ENCODE measurements around the gene SAMHD1. TPM values are rescaled to one million over a fixed set of nuclear protein-coding genes. Genes with fewer than 3 reads are reported as not detected.
"Not testable (repeated sequence)": the region's sequence is repeated elsewhere in the genome, so short reads cannot be mapped to it uniquely, and the experiment has no call there.

SAMHD1 gene
- polyA plus RNA-seq, 3 donors = 21.8 to 24.8 (median 22.2) TPM

GRCh38 chr20:36847009-36847709, 104.3 kb downstream of the SAMHD1 start:
- no peak for DNase-seq (ENCODE audit: extremely low read depth in 1 of 11, low read depth in 9 of 11, low spot score in 4 of 11)

DNA sequence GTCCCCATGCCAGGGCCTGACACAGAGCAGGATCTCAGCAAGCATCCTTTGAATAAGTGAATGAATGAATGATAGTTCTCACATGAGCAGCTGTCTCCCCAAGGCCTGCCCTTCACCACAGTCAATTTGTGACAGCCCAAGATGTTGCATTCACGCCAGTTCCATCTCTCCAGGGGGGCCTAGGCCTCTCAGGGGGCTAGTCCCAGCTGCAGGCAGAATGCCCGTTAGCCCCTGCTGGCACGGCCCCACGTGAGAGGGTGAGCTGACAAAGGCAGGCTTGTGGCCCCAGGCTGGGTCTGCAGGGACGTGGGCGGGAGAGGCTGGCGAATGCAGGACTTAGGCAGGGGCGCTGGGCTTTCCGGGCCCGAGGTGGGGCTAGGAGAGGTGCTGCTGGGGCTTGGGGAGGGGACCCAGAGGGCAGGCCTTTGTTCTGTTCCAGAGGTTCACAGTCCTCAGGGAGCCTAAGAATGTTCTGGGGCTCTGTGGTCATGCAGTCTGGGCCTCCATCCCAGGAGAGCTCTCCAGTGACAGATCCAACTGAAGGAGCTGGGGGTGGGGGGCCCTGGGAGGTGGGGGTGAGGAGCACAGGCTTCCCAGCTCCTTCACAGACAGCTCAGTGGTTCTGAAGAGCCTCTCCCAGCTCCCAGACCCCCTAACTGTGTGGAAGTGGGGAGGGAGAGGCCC, 106.1 kb downstream of the SAMHD1 start:
- no peak for DNase-seq (ENCODE audit: extremely low read depth in 1 of 11, low read depth in 9 of 11, low spot score in 4 of 11)

DNA sequence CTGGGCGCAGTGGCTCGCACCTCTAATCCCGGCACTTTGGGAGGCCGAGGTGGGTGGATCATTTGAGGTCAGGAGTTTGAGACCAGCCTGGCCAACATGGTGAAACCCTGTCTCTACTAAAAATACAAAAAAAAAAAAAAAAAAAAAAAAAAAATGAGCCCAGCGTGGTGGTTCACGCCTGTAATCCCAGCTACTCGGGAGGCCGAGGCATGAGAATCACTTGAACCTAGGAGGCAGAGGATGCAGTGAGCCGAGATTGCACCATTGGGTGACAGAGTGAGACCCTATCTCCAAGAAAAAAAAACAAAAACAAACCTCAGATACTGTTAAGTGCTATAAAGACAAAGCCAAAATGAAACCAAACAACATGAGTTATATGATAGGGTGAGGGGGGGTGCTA, 110.5 kb downstream of the SAMHD1 start:
- DNase-seq (ENCODE audit: extremely low read depth in 1 of 11, low read depth in 9 of 11, low spot score in 4 of 11) = not testable (repeated sequence)

Other genes with a start within 250 kb of the SAMHD1 start
- 10 to 100 TPM; 30.9 to 34.9 (median 31.5) TPM for gene NDRG3, start 205.6 kb downstream of the SAMHD1 start, polyA plus RNA-seq (ENCODE audit: insufficient read length in 3 of 3)
- 10 to 100 TPM; 18.9 to 23.1 (median 19.5) TPM for gene DSN1, start 177.9 kb downstream of the SAMHD1 start, polyA plus RNA-seq (ENCODE audit: insufficient read length in 3 of 3)
- 1 to 10 TPM; 1.8 to 3.7 (median 2.8) TPM for gene TLDC2, start 75.6 kb downstream of the SAMHD1 start, polyA plus RNA-seq (ENCODE audit: insufficient read length in 3 of 3)
- 10 to 100 TPM; 11.0 to 15.3 (median 12.4) TPM for gene RBL1, start 144.3 kb upstream of the SAMHD1 start, polyA plus RNA-seq (ENCODE audit: insufficient read length in 3 of 3)
- gene RPN2, start 227.6 kb upstream of the SAMHD1 start, polyA plus RNA-seq (ENCODE audit: insufficient read length in 3 of 3) = 100 to 1,000 TPM; 281 to 309 (median 296) TPM
- 1 to 10 TPM; 5.9 to 7.8 (median 7.7) TPM for gene MROH8, start 227.8 kb upstream of the SAMHD1 start, polyA plus RNA-seq (ENCODE audit: insufficient read length in 3 of 3)

All from renal cortex interstitium (tissue), 11 donors.